GM18873 (cell line): Measurements from ENCODE around the gene ZNRF3.

Experiments used
- ATAC-seq: cut with Tn5 transposase; IDR thresholded peaks from one replicate; pipeline ENCODE4 v1.9.1; 2021; ENCODE audit warnings: mild to moderate bottlenecking, moderate library complexity, moderate number of reproducible peaks; ENCODE audit not compliant: unreplicated experiment, low FRiP score

Gene ZNRF3

DNA sequence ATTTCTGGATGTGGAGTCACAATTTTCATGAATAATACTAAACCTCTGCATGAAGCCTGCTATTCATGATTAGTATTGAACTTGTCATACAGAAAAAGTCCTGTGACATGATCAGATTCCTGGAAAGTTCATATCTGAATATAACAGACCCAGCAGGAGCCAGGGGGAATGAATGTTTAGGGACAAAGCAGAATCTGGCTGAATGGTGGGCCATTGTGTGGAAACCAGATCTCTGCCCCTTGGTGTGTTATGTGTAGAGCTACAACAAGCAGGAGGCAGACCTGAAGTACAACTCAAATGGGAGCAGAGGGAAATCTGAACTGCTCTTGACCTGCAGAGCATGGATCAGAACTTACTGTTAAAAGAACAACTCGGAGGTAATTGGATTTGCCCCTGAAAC, 219.7 kb downstream of the ZNRF3 start:
- no peak for ATAC-seq

DNA sequence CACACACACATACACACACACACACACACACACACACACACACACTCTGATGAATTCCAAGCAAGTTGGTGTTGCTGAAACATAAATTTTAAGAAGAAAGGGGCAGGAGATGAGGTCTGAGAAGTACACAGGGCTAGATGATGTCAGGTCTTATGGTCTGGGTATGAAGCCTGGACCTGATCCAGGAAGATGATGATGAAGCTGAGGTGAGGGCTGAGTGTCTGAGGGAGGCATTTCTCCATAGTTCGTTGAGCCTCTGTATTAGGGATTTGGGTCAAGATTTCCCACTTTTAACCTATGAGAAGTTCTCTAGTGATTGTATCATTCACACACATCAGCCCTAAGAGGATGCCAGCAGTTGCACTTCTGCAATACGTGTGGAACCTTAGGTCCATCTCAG, 222.1 kb downstream of the ZNRF3 start:
- no peak for ATAC-seq

DNA sequence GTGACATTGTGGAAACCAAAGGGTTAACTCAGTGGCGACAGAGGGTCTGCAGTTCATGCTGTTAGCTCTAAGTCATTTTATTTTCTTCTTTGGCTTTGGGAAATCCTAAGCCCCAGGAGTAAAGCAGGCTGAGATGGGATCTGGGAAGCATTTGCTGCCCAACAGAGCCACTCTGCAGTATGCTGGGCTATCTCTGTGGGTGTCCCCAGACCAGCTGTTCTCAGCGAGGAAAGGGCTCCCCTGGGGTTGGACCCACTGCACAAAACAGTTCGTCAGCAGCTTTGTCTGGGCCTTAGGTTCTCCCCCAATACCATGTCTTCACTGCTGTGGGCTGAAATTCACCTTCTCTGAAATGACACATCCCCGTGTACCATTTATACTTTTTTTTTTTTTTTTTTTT, 223.5 kb downstream of the ZNRF3 start:
- ATAC-seq: no peak
